Activated T-cell treated with anti-CD3 and anti-CD28 coated beads, Interleukin-2, amount 50 U/mL, for 24 hours (primary cell): ENCODE data around the gene SRGAP3.

Experiments used
- DNase-seq: peaks from one replicate; pipeline ENCODE4 v3.0.0-alpha.2; 2020
- H3K27ac Mint-ChIP-seq: 2 replicates; pipeline ENCODE4 v1.8.0; 2020; ENCODE audit warnings: mild to moderate bottlenecking, mixed read lengths
- H3K27me3 Mint-ChIP-seq: 2 replicates; pipeline ENCODE4 v1.8.0; 2020; ENCODE audit warnings: mixed read lengths
- H3K36me3 Mint-ChIP-seq: 2 replicates; pipeline ENCODE4 v1.8.0; 2020; ENCODE audit warnings: low read depth, mixed read lengths
- H3K4me1 Mint-ChIP-seq: 2 replicates; pipeline ENCODE4 v1.8.0; 2020; ENCODE audit warnings: low read depth, mixed read lengths
- H3K4me3 Mint-ChIP-seq: 2 replicates; pipeline ENCODE4 v1.8.0; 2020; ENCODE audit warnings: mild to moderate bottlenecking, moderate library complexity, mixed read lengths
- H3K9me3 Mint-ChIP-seq: 2 replicates; pipeline ENCODE4 v1.8.0; 2020; ENCODE audit warnings: mixed read lengths

Gene SRGAP3

DNA sequence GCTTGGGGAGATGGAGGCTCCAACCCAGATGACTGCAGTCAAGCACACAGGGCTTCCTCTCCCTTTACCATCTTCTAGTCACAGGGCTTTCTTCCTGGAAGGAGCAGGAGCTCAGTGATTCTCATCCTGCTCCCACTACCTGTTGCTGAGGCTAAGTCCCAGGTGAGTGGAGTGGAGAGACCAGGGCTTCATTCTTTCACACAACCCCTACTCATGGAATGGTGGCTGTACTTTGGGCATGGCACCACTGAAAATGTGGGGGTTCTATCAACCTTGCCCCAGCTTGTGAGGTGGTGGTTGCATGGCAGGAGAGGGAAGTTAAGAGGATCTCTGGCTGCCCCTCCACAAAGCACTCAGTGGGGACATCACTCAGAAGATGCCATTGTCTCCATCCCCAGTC, 249.4 kb downstream of the SRGAP3 start:
- H3K36me3 Mint-ChIP-seq = no peaks in the 10 kb centered on the region
- no peaks in the 10 kb centered on the region for H3K9me3 Mint-ChIP-seq
- DNase-seq = no peak
- peaks cover 2% of the 10 kb centered on the region for H3K27me3 Mint-ChIP-seq
- H3K4me3 Mint-ChIP-seq = no peak overlapping the region
- no peak overlapping the region for H3K27ac Mint-ChIP-seq
- H3K4me1 Mint-ChIP-seq = no peaks in the 10 kb centered on the region

DNA sequence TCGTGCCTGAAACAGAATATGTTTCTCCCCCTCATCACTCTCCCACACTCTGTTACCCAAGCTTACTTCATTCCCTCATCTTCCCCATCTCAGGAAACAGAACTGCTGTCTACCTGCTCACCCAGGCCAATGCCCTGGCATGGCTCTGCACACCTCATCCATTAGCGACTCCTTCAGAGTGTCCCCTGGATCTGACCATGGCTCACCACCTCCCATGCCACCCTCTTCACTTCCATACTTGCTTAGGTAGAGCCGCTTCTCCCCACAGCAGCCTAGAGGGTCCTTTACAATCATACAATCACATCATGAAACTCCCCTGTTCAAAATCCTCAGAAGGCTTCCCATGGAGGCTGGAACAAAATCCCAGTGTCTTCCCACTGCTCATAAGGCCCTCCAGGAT, 252.3 kb downstream of the SRGAP3 start:
- Mint-ChIP-seq H3K27ac (no peak overlapping the region), H3K4me3 (no peak overlapping the region)
- DNase-seq = no peak

DNA sequence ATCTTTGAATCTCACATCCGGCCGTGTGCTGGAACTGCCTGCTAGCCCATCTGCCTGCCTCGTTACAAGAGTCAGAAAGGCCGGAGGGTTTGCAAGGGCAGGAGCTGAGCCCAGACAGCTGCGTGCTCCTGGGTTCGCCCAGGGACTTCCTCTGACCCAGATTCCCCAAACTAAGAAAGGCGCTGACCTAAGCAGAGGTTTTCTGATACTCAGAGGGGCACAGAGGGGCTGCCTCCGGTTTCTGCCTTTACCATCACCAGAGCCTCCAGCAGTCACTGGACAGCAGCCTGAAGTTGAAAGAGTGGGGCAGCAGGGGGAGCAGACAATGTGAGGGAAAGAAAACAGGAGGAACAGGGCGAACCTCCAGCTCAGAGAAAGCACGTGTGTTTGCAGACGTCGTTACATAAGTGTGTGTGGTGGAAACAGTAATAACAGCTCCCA, 252.7 kb downstream of the SRGAP3 start:
- DNase-seq = no peak
- H3K4me1 Mint-ChIP-seq = no peaks in the 10 kb centered on the region
- H3K36me3 Mint-ChIP-seq = no peaks in the 10 kb centered on the region
- no peaks in the 10 kb centered on the region for H3K9me3 Mint-ChIP-seq
- H3K27ac Mint-ChIP-seq = no peak overlapping the region
- H3K27me3 Mint-ChIP-seq = peaks cover 2% of the 10 kb centered on the region
- no peak overlapping the region for H3K4me3 Mint-ChIP-seq

More for the DNA sequence above, 252.3 kb downstream of the SRGAP3 start:
- Mint-ChIP-seq H3K36me3 (no peaks in the 10 kb centered on the region), H3K9me3 (no peaks in the 10 kb centered on the region), H3K27me3 (peaks cover 2% of the 10 kb centered on the region), H3K4me1 (no peaks in the 10 kb centered on the region)

DNA sequence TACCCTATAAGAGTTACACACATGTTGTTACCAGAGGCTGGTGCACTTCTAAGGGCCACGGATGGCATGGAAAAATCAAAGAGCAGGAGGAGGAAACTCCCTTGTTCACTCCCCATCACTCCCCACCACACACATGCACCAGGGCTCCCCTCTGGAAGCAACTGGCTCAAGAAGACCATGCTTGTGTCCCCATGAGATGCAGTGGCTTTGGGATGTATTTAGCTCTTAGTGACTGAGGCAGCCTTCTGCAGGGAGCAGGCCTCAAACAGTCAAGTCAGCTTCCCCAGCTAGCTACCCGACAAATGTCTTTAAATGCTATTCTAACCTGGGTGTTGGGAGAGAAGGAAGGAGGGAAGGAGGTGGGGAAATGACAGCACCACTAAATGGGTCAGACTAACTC, 253.2 kb downstream of the SRGAP3 start:
- Mint-ChIP-seq H3K4me3 (no peak overlapping the region), H3K9me3 (no peaks in the 10 kb centered on the region), H3K4me1 (no peaks in the 10 kb centered on the region), H3K27me3 (peaks cover 2% of the 10 kb centered on the region), H3K27ac (no peak overlapping the region), H3K36me3 (no peaks in the 10 kb centered on the region)
- no peak for DNase-seq

DNA sequence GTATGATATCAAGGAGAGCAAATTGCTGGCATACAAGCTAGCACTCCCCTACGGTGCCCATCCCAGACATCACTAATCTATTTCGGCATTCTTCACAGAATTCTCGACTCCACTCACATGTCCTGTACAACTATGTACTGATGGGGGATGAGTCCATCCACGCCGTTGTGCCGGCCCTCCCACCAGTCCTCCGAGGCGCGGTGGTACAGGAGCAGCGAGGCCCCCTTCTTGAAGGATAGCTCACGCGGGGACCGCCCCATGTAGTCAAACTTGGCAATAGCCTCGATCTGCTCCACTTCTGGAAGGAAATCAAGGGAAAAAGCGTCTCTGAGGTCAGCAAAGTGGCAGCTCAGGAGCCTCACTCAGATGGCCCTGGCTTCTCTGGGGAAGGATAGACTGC, 255.2 kb downstream of the SRGAP3 start:
- no peaks in the 10 kb centered on the region for H3K27me3 Mint-ChIP-seq
- H3K36me3 Mint-ChIP-seq = no peaks in the 10 kb centered on the region
- H3K9me3 Mint-ChIP-seq = no peaks in the 10 kb centered on the region
- no peaks in the 10 kb centered on the region for H3K4me1 Mint-ChIP-seq
- H3K27ac Mint-ChIP-seq = no peak overlapping the region
- no peak overlapping the region for H3K4me3 Mint-ChIP-seq
- no peak for DNase-seq

DNA sequence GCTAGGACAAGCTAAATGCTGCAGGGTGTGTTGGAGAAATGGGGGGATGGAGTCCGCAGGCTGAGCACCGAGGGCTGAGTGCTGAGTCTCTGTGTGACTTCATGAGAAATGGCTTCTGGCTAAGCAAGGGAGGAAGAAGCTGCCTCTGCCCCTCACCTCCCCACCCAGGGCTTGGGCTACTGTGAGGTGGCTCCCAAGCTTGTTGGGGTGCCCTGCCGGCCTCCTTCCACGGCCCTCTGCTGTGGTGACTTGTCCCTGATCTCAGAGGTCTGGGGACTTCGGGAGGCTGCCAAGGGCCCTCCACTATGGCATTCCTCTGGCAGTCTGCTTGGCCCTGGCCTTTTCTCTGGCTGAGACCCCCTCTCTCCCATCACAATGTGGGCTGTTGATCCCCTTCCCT, 256.1 kb downstream of the SRGAP3 start:
- H3K27ac Mint-ChIP-seq = no peak overlapping the region
- H3K4me1 Mint-ChIP-seq = no peaks in the 10 kb centered on the region
- no peak overlapping the region for H3K4me3 Mint-ChIP-seq
- no peaks in the 10 kb centered on the region for H3K27me3 Mint-ChIP-seq
- no peak for DNase-seq
- no peaks in the 10 kb centered on the region for H3K9me3 Mint-ChIP-seq
- H3K36me3 Mint-ChIP-seq = no peaks in the 10 kb centered on the region

DNA sequence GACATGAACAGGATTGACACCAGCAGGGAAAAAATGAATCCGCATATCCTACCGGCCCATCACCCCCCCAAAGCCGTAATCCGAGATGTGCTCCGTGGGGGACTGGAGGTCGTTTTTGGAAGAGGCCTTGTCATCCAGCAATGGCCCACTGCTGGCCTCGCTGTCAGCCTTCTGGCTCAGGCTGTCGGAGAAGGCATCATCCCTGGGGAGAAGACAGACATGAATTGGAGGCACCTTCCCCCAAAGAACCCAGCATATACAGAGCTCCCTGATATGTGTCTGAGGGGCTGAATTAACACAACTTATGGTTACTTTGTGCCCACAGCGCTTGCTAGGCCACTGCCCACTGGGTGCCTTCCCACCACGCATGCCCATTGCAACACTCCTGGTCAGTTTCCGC, 256.6 kb downstream of the SRGAP3 start:
- Mint-ChIP-seq H3K4me1 (no peaks in the 10 kb centered on the region), H3K27me3 (no peaks in the 10 kb centered on the region), H3K9me3 (no peaks in the 10 kb centered on the region), H3K36me3 (no peaks in the 10 kb centered on the region), H3K4me3 (no peak overlapping the region), H3K27ac (no peak overlapping the region)
- no peak for DNase-seq

DNA sequence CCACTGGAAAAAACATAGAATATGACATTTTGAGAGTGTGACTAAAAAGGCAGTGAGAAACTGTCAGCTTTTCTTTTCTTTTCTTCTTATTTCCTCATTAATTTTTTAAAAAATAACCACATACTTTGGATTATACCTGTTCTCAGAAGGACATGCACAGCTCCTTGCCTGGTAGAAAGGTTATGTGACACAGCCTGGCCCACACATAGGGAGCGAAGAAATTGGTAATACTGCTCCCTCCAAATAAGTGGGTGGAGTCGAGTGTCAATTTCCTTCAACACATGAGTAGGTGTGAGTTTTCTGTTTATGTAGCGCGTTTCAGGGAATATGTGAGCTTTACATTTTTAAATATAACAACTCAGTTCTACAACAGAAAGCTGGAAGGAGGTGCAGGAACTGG, 257.2 kb downstream of the SRGAP3 start:
- Mint-ChIP-seq H3K27ac (no peak overlapping the region), H3K27me3 (no peaks in the 10 kb centered on the region), H3K4me1 (no peaks in the 10 kb centered on the region), H3K36me3 (no peaks in the 10 kb centered on the region), H3K4me3 (no peak overlapping the region), H3K9me3 (no peaks in the 10 kb centered on the region)
- no peak for DNase-seq

DNA sequence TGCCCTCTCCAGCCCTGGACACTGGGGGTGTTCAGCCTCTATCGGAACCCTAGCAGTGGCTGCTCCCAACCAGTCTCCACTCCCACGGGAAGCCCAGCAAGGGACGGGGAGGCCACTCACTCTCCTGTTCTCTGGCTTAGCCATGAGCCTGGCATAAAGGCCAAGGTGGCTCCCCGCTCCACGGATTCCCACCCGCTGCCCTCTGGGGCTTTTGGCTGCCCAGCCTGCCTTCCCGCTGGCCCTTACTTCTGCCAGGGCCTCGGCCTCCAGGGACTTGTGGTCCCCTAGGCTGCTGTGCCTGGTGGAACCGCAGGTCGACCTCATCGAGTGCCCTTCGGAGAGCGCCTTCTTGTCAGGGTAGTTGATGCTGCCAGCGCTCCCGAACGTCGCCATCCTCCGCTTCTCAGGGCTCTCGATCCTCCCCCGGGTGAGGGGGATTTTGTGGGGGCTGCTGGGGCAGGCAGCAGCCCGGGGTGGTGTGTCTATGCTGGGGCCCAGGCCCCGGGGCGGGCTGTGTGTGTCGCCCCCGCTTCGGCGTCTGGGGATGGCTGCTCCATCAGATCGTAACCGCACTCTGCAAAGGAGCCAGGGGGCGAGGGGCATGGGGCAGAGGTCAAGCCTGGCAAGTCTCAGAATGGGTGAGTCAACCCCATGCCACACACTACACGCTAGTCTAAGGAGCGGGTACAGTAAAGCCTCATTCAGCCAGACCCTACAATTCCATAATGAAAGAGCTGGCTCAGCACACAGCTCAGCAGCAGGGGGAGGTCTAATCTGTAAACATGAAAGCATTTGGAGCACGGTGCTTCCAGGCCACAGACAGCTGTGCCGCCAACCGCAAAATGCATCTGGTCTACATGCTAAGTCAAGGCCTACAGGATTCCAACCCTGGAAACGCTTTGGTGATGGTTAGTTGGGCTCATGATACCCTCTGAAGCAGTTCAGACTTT, 258.9 kb downstream of the SRGAP3 start:
- H3K4me3 Mint-ChIP-seq = no peak overlapping the region
- H3K27me3 Mint-ChIP-seq = no peaks in the 10 kb centered on the region
- H3K9me3 Mint-ChIP-seq = no peaks in the 10 kb centered on the region
- H3K4me1 Mint-ChIP-seq = no peaks in the 10 kb centered on the region
- H3K27ac Mint-ChIP-seq = no peak overlapping the region
- DNase-seq = no peak
- no peaks in the 10 kb centered on the region for H3K36me3 Mint-ChIP-seq

DNA sequence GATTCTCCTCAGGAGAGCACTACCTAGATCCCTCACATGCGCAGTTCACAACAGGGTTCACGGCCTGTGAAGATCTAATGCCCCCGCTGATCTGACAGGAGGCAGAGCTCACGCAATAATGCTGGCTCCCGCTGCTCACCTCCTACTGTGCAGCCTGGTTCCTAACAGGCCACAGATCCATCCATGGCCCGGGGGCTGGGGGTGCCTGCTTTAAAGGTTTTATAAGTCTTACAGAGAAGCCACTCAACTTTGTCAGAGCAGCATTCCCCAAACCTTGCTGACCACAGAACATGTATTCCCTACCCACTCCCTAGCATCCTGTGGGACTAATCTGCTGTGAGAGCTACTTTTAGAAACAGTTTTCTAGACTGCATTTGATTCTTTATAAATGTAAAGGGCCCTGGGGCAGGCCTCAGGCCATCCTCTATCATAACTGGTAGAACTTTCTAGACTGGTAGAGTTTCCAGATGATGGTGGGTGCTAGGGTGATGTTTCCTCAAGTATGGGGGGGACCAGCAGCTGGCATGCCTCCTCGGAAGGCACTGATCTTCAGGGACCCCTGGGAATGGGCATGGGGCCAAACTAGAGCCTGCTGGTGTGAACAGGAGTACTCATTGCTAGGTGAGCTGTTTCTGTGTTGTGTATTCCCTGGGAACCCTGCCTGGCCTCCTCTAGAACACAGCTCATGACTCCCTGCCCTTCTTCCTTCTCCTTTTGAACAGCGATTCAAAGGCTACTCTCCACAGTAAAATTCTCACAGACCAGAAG, 260.5 kb downstream of the SRGAP3 start:
- Mint-ChIP-seq H3K9me3 (no peaks in the 10 kb centered on the region), H3K27ac (no peak overlapping the region), H3K4me3 (no peak overlapping the region), H3K27me3 (no peaks in the 10 kb centered on the region), H3K36me3 (no peaks in the 10 kb centered on the region), H3K4me1 (no peaks in the 10 kb centered on the region)
- DNase-seq = no peak

DNA sequence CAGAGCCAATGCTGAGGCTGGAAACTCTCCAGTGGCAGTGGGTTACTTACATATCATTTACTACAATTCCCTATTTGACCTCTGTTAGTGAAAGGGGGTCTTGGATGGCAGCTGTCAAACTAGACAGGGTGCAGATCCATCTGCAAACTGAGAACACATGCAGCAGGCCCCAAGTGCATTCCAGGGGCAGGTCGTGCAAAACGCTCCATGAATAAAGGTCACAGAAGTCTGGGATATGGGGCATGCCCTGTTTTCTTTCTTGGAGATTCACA, 261.1 kb downstream of the SRGAP3 start:
- H3K4me1 Mint-ChIP-seq = no peaks in the 10 kb centered on the region
- no peaks in the 10 kb centered on the region for H3K9me3 Mint-ChIP-seq
- H3K36me3 Mint-ChIP-seq = no peaks in the 10 kb centered on the region
- H3K4me3 Mint-ChIP-seq = no peak overlapping the region
- H3K27me3 Mint-ChIP-seq = no peaks in the 10 kb centered on the region
- H3K27ac Mint-ChIP-seq = no peak overlapping the region
- no peak for DNase-seq

DNA sequence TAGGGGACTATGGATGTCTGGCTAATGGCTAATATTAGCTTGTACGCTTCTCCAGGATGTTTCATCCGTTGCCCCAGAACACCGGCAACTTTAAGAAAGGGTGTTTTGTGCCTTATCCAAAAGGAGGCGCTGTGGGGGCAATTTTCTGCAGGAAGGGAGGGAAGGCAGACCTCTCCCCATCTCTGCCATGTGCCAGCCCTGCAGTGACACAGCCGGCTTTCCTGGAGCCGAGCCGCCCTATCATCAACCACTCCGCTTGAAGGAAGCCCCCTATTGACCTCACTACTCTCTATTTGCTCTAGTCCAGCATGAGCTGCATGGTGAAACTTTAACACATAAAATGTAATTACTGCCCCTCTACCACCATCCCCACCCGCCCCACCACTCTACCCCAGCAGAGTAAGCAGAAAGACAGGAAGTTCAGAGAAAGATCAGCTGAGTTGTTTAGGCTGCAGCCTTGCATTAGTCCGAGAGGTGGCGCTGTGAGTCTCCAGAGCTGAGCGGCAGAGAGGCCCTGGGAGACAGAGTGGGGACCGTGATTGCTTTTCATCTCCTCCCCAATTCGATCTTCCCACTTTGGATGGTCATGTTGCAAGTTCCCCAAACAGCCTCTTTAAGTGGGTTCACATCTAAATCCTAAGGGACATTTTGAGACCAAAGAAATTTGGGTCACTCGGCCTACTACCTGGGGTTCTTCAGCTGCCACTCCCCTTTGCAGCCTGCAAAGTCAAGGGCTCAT, 261.6 kb downstream of the SRGAP3 start:
- DNase-seq = peak; percentile 65
- H3K36me3 Mint-ChIP-seq = no peaks in the 10 kb centered on the region
- H3K4me1 Mint-ChIP-seq = no peaks in the 10 kb centered on the region
- H3K9me3 Mint-ChIP-seq = no peaks in the 10 kb centered on the region
- no peaks in the 10 kb centered on the region for H3K27me3 Mint-ChIP-seq
- no peak overlapping the region for H3K4me3 Mint-ChIP-seq
- H3K27ac Mint-ChIP-seq = no peak overlapping the region

DNA sequence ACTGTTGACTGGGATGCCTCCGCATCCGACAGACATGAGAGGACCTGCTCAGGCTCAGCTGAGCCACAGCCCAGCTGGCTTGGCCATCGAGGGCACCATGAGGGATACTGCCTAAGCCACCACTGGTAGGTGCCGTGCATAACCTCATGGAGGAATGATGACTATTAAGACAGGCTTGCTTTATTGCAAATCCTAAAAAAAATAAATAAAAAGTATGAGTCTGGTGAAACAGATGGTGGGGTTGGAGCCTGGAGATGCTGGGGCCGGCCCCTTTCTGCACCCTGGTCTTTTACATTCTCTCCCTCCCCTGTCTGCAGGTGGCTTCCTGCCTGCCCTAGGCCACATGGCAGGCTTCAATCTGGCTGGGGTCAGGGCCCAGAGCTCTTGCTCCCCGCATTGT, 262.2 kb downstream of the SRGAP3 start:
- Mint-ChIP-seq H3K4me1 (no peaks in the 10 kb centered on the region), H3K9me3 (no peaks in the 10 kb centered on the region), H3K36me3 (no peaks in the 10 kb centered on the region), H3K27me3 (no peaks in the 10 kb centered on the region), H3K4me3 (no peak overlapping the region), H3K27ac (no peak overlapping the region)
- DNase-seq = no peak

DNA sequence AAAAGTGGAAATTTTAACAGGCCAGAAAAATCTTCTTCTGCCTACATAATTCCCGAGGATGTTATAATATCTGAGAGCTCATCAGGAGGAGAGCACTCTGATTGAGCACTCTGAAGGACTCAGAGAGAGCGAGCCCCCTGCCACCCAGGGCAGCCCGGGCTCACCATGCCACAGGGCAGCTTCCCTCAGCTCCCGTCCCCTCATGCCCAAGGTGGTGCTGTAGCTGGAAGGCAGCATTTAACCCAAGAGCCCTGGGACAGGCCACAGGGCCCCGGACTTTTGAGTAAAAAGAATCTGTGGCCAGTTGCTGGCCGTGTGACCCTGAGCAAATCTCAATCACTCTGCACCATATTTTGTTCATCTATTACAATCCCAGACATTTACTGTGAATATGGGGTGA, 262.7 kb downstream of the SRGAP3 start:
- no peak for DNase-seq
- Mint-ChIP-seq H3K27me3 (peaks cover 2% of the 10 kb centered on the region), H3K27ac (no peak overlapping the region), H3K4me1 (no peaks in the 10 kb centered on the region), H3K9me3 (no peaks in the 10 kb centered on the region), H3K36me3 (no peaks in the 10 kb centered on the region), H3K4me3 (no peak overlapping the region)

DNA sequence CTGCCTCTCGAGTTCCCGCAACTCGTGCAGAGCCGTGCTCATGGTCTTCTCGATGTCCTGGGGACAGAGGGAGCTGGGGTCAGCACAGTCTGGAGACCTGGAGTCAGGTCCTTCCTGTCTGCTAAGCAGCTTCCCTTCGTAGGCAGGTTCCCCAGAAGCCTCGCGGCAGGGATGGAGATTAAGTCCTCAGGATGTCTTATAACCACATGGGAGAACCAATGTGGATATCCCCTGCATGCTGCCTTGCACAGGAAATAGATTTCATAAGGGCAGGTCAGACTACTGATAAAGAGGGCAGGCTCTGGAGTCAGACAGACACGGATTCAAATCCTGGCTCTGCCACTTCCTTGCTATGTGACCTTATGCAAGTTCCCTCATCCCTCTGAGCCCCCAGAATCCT, 263.6 kb downstream of the SRGAP3 start:
- H3K4me1 Mint-ChIP-seq = no peaks in the 10 kb centered on the region
- no peak overlapping the region for H3K4me3 Mint-ChIP-seq
- peaks cover 7% of the 10 kb centered on the region for H3K27me3 Mint-ChIP-seq
- no peak for DNase-seq
- no peaks in the 10 kb centered on the region for H3K9me3 Mint-ChIP-seq
- no peaks in the 10 kb centered on the region for H3K36me3 Mint-ChIP-seq
- no peak overlapping the region for H3K27ac Mint-ChIP-seq
